NCI-H1694 treated with DMSO at 0.1 percent for 48 hours (cell line): ENCODE data around the gene CAV1.
"Not testable (repeated sequence)": the region's sequence is repeated elsewhere in the genome, so short reads cannot be mapped to it uniquely, and the experiment has no call there.

Experiments
- DNase-seq: peaks from one replicate; lab custom pipeline; 2025; lab: John Stamatoyannopoulos, UW

CAV1 gene

DNA sequence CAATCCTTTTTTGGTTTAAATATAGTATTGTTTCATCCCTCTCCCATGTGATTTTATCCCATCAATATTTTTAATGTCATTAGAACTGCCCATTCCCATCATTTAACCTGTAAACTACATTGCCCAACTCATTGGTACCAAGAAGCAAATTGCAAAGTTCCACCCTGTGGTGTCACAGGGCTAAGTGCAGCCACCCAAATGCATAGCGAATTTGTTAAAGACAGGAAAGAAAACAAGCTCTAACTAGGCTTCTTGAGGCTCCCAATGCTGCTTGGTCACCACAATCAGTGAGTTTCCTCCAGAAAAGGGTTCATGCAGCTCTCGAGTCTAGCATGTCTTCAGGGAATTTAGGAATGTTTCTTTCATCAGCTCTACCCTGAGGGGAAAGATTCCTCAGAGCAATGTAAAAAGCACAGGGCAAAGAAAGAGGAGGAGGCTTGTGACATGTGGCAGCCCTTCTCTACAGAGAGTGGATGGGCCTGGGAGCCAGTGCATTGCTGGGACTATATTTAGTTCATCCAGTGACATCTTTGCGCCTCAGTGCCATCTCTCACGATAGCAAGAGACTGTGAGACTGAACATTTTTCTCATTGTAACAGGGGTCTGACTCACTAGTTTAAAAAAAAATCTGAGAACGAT is 58.1 kb downstream of the CAV1 start:
- DNase-seq = no peak

DNA sequence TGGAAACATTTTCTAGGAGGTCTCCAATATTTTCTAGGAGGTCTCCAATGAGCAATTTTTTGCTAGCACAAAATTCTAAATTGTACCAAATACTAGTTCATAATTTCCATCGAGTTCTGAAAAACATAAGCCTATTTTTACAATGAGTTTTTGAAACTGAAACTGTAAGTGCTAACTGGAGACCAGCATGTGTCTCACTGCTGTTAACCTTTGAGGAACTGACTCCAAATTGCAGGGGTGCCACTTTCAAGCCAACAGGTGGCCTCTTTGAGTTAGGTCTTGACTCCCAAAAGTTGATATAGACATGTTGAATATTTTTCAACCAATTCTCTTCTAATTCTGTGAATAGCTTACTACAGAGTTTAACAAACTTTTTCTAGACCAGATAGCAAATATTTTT is 58.8 kb downstream of the CAV1 start:
- no peak for DNase-seq

DNA sequence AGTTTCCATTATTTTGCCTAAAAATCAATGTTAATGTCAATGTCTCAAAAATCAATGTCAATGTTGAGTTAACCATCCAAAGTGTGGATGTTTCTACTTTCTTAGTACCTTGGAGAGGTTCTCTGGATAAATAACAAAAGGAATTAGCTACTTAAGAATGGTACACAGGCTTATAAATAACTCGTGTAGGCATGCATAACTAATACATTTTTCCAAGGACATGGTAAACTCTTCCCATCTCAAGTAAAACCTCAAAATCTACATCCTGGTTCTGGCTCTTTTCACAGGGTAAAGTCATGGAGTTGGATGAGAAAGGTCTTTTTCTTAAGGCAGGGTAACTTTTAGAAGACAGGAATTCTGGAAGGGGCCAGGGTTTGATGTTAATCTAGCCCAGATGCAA is 59.9 kb downstream of the CAV1 start:
- DNase-seq = no peak

DNA sequence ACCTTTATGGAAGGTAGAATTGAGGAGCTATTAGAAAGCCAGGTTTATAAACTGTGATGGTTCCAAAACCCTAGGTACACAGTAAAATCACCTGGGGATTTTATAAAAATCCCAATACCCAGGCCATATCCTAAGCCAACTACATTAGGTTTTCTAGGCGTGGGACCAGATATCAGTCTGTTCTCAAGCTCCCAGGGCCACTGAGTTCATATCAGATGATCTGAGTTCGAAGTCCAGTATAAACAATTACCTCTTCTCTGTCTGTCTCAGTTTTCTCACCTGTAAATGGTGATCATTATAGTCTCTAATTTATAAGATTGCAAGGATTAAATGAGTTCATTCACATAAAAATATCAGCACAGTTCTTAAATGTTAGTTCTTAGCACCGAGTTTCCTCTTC is 60.6 kb downstream of the CAV1 start:
- DNase-seq = no peak

DNA sequence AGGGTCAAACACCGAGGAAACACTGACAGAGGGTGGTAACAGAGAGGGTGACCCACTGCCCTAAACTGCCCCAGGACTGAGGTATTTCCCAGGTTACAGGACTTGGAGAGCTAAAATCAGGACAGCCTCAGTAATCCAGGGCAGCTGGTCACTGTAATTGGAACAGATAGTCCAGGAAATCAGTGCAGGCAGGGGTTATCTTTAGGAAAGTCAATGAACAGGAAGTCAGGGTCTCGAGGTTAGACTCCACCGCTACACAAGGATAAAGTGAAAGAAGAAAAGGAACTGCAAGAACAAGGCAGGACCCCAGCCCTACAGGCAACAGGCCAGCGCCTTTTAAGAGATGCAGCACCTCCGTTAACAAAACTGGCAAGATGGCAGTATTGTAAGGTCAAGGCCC is 61.1 kb downstream of the CAV1 start:
- DNase-seq = no peak

DNA sequence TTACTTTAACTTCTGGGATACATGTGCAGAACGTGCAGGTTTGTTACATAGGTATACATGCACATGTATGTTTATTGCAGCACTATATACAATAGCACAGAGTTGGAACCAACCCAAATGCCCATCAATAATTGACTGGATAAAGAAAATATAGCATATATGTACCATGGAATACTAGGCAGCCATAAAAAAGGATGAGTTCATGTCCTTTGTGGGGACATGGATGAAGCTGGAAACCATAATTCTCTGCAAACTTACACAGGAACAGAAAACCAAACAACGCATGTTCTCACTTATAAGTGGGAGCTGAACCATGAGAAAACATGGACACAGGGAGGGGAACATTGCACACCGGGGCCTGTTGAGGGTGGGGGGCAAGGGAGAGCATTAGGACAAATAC is 62.4 kb downstream of the CAV1 start:
- DNase-seq = not testable (repeated sequence)

DNA sequence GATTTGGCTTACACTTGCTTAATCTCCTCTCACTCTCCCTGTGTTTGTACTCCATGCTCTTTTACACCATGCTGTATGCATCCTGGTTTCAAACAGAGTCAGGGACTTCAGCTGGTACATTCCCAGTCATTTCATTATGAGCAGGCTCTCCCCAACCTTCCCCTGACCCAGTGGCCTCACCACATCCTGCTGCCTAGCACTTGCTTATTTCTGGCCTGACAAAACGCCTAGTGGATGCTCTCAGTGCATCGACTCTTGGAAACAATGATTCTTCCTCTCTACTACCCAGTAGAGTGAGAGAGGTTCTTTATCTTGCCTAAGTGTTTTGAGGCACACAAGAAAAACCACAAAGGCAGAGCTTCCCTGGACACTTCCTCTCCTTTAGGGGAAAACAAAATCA is 63.4 kb downstream of the CAV1 start:
- no peak for DNase-seq

DNA sequence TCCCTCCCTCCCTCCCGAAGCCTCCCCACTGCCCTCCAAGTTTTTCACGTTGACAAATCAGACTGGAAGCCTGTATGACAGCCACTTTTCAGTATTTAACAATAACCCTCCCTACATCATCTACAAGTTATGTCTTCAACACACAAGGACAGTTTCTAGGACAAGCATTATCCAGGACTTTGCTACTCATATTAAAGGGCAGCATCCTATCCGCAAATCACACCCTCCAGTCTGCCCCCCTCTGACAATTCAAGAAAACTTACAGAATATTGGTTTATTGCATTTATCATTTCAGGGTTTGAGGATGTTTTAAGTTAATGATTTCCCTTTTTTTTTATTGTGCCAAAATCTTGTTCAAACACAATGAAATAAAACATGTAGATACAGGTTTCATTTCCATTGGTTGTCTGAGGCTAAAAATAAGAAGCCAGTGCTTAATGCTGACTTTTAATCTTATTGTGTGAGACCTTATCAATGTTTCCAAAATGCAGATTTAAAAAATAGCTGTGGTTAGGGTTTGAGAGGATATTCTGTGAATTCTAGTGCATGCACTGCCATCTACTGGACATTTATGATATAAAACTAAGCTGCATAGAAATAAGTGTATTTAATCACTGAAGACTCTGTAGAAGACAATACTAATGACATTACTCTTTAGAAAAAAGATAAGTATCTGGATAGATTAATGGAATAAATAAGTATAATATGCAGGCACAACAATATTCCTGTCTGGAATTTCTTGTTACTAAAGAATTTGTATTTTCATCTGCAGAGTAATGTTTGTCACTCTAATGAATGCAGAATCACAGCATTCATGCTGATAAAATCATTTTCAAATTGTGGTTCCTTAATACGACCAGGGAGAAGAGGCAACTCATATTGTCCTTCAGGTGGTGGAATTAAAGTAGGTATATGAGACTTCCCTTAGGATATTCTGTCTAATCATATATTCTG is 64.1 kb downstream of the CAV1 start:
- DNase-seq = peak; percentile 71

DNA sequence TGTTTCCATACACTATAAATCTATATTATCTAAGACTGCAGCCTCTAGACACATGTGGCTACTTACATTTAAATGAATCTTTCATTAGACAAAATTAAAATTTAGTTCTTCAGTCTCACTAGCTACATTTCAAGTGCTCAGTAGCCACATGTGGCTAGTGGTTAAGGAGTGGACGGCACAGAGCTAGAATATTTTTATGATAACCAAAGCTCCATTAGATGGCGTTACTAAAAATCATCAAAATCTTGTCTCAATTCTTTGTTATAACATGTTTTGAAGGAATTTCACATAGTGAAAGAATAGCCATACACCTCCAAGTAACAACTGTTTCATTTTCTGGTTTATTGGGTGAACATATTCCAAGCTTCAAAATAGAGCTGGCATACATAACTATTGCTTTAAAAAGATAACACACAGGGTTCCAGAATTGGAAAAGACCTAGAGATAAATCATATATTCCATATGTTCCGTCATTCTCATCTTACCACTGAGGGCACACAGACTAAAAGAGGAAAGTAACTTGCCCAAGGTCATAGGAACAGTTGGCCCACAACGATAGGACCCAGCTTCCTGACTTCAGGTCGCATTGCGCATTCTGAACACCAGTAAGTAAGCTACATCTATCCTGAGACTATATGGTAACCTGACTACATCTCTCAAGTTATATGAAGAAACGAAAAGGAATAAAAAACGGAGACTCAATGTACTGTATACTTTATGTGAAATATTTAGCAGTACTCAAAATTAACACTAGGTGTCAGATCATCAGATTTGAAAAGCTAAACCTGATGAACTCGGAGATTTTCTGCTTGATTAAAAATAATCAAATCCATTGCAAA is 66.6 kb downstream of the CAV1 start:
- DNase-seq = peak; percentile 8

DNA sequence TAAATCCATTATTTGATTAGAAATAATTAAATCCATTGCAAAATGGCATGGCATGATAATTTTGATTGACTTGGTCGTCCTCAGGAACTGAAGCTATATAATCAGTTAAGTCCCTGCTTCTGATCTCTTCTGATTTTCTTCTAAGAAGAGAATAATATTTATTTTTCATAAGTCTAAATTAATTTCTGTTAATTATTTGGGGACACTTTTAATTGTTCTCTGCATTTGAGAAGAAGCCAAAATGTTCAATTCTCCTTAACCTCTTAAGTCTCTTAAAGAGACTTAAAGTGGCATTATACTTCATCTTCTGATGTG is 67.2 kb downstream of the CAV1 start:
- DNase-seq = no peak

DNA sequence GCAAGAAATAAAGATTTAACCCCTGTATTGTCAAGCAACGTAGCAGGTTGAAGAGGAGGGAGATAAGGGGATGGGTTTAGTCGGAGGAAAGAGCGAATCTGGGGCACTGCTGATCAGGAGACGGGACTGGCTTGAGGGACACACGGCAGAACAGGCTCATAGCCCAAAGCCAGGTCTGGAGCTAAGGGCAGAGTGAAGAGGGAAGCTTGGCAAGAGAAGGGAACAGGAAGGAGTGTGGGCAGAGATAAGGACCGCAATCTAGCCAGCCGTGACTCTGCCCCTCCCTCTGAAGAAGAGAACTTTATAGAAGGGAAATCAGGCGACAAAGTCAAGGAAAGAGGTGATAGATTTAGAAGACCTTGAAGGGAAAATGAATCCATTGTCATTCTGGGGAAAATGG is 67.6 kb downstream of the CAV1 start:
- DNase-seq = no peak

DNA sequence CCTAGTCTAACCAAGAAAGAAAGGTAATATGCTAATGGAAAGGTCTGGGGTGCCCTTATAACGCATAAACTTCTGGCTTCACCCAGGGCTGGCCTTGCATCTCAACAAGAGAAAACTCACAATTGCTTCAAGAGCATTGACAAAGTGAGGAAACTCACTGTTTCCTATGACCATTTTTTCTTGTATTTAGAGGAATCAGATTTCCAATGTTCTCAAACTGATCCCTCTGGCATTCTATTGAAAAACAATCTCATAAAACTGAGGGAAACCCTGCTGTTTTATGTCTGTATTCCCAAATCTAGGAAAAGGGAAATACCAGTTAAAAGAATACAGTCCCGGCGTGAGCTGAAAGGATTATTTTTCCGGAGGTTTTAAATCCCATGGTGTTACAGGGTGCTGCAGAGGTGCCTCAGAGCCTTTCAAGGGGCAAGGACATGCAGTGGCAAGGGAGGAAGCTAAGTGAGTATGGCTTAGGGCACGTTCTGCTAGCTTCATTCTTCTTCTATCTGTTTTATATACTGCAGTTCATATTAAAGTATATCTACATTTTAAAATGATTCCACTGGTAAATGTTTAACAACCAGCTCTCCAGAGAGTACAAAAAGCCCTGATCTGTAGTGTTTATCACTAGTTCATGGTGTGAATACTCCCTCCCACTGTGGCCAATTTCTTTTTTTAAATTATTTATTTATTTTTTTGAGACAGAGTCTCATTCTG is 68.7 kb downstream of the CAV1 start:
- no peak for DNase-seq

DNA sequence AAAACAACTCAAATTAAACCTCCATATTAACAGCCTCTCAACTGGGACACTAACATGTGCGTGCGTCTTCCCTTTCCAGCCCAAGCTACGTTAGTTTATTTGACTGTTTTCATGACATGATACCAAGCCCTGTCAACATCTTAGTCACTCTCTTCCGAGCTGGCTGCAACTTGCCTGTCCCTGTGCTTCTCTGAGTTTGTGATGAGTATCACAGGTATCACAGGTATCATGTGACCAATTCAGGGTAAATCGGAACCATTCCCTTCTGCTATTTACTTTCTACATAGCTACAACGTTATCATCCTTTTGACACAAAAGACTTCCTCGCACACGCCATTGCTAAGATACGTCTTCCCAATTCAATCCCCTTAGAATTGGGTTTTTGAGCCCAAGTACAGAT is 70.2 kb downstream of the CAV1 start:
- no peak for DNase-seq

DNA sequence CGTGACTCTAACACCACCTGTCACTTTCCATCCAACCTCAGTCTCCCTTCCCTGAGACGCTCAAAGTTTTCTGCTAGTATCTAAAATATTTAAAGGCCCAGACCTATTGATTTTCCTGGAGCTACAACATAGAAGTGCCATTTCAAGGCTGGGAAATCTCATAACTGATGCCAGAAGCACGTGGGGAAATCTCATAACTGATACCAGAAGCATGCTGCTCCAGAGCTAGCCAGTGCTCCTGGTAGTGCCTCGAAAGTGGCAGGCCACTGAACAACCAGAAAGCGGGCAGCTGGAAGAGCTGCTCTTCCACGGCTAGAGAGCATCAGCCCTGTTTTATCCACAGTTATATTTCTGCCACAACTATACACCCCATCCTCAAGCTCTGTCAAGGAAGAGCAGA is 72.5 kb downstream of the CAV1 start:
- DNase-seq = no peak

DNA sequence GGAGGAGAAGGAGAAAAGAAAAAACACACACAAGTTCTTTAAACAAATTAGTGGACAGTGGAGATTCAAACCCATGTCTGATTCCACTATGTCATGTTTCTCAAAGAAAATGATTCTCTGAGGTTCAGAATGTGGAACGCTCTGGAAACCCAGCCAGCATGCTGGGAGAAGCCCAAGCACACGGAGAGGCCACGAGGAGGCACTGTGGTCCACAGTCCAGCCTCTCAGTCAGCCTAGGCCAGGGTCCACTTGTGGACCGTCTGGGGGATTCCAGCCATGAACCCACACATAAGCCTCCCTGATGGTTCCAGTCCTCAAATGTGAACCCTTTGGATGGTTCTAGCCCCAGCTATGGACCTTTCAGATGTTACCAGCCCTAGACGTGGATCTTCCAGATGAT is 73.4 kb downstream of the CAV1 start:
- no peak for DNase-seq

DNA sequence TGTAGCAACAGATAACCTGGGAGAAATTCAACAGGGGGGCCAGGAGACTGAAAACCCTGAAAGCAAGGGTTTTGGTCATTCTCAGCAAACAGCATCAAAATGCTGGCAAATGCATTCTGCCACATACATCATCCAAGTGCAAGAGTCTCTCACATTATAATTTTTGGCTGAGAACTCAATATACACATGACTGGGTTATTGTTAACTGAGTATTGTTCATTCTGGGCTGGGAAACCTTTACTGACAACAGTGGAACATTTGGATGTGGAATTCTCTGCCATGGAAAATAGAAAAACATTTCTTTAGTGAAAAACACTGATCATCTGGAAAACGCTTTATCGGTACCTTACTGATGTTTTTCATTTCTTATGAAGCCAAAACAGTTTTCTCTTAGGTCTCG is 74.0 kb downstream of the CAV1 start:
- DNase-seq = no peak

DNA sequence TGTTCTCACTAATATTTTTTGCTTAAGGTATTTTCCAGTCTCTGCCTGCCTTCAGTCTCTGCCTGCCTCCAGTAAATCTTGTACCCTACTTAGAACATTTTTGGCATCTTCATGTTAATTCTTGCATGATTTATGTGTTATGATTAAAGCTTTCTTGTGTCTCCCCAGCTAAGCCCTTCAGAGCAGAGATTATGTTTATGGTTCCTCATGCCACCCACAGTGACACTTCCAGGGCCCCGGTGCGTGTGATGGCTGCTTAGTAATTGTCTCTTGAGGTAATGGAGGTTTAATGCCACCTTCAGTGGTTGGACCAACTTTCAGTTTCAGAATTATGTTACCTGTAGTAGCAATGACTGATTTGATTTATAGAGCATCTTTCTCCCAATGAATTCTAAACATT is 76.6 kb downstream of the CAV1 start:
- DNase-seq = no peak

DNA sequence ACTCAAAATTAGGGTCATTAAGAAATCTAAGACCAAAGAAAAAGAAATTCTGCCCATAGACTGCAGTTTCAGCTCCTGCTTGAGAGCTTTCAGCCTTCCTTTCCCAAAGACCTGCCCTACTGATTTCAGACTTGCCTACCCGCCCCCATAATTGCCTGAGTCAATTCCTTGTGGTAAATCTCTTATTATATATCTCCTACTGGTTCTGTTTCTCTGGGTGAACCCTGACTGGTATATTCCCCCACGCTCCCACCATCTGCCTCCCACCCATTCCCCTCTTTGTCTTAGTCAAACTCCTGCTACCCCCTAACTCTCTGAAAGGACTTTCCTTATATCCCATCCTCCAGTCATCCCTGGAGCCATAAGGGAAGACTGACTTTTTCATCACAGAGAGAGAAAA is 82.5 kb downstream of the CAV1 start:
- no peak for DNase-seq

DNA sequence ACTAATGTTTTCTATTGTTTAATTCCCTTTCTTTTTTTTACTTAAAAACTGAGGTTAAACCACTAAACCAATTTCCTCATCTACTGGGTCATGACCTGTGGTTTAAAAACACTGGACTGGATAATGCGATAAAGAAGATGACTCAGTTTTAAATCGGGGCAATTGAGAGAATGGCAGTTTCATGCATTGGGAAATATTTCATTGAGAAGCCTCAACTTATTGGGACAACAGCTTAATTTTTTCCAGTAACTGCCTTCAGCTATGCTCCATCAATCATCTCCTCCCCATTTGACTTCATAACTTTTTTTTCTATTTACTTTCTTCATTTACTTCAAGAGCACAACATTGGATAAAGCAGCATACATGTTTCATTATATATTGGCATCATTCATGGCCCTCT is 85.4 kb downstream of the CAV1 start:
- DNase-seq = no peak

DNA sequence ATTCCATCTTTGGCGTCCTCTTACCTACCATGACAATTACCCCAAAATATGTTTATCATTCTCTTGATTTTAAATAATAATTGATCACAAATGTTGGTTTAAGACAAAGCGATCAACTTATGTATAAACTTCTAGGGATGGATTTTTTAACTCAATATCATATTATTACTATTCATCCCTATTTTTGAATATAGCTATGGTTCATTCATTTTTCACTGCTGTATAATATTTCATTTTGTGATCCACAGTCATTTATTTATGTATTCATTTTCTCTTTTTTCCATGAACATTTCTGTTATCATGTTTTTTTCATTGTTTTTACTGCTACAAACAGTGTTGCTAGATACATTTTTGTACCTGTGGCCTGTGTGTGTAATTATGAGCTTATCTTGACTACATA is 85.9 kb downstream of the CAV1 start:
- no peak for DNase-seq
